COLO668 (cell line): ENCODE data around the gene SPATA25.
A peak's percentile ranks its signal among the peaks of the same experiment; 100 is the strongest.
"Not testable (repeated sequence)": the region's sequence is repeated elsewhere in the genome, so short reads cannot be mapped to it uniquely, and the experiment has no call there.

Experiments used
- DNase-seq: peaks from one replicate; lab custom pipeline; 2025; ENCODE audit not compliant: unreplicated experiment; lab: John Stamatoyannopoulos, UW

The SPATA25 gene, protein sequence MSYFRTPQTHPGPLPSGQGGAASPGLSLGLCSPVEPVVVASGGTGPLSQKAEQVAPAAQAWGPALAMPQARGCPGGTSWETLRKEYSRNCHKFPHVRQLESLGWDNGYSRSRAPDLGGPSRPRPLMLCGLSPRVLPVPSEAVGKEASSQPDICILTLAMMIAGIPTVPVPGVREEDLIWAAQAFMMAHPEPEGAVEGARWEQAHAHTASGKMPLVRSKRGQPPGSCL

DNA sequence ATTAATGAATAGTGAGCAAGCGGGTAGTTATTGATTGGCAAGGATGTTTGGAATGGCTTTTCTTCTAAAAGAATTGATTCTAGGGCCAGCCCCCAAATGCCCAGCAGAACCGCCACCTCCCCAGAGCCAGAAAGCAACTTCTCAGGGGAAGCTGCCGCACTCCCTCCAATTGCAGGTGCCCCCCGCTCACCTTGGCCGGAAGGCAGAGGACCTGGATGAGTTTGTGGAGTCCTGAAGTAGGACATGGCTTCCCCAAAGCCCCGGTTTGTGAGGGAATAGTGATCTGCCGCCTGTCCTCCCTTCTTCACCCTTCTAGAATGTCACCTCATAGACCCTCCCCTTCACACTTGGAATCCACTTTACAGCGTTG is at the start of gene SPATA25:
Gene SPATA25 (minus strand): TSS at position 277 of the 370 bp plus-strand sequence. CDS start 32 bp downstream, at position 245.
- no peak for DNase-seq

DNA sequence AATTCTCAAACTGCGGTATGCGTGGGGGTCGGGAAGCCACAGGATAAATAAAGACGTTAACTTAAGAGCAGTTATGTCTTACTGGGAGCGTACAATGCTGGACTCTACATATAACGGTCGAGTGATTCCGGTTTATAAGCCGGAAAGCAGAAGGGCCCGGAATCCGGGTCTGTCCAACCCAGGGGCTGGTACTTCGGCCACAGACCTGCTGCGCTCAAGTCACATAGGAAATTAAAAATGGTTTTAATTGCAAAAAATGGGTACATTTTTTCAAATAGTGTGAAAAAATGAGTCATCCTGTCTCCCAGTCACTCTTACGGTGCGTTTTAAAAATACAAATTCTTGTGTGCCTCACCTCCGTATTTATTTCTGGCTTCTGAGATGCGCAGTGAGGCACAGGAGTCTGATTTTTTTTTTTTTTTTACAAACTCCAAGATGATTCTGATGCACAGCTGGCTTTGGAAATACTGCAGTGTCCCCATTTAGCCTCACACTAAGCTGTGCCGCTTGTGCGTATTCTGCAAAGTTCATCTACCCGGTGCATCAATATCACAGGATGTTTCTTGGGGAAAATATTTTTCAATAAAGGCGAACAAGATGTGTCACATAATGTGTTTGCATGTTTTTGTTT is 48.1 kb upstream of the SPATA25 start:
- DNase-seq: no peak

DNA sequence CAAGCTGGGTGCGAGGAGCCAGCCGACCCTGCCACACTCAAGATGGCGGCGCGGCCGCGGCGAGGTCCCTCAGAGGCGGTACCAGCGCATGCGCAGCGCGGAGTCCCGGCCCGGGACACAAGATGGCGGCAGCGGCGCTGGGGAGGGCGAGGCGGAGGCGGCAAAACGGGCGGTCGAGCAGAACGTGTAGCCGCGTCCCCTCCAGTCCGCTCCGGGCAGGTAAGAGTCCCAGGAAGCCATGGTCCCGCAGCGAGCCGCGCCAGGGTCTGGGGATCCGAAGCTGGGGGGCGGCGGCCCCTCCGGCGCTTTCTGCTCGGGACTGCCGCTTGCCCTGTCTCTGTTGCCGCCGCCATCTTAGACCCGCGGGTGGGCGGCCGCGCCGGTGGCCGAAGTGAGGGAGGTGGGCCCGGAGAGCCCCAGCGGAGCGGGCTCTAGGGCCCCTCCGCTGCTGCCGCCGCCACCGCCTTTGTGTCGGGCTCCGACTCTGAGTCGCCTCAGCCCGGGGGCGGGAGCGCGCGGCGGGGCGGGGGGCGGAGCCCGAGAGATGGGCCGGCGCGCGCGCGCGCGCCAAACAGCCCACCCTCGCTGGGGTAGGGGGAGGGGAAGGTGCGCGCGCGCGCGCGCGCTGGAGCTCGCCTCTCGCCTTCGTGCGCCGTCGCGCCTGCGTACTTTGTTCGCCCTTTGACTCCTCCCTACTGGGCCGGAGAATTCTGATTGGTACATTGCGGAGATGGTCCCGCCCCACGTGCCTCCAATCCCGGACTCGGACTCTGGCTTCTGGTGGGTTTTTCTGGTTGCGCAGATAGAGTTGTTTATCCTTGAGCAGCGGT is 47.4 kb upstream of the SPATA25 start, which contains the start of gene PCIF1:
Gene PCIF1 (plus strand): TSS at position 98 of the 830 bp plus-strand sequence. CDS start 4,317 bp downstream, outside the sequence.
- DNase-seq: peak; percentile 99

DNA sequence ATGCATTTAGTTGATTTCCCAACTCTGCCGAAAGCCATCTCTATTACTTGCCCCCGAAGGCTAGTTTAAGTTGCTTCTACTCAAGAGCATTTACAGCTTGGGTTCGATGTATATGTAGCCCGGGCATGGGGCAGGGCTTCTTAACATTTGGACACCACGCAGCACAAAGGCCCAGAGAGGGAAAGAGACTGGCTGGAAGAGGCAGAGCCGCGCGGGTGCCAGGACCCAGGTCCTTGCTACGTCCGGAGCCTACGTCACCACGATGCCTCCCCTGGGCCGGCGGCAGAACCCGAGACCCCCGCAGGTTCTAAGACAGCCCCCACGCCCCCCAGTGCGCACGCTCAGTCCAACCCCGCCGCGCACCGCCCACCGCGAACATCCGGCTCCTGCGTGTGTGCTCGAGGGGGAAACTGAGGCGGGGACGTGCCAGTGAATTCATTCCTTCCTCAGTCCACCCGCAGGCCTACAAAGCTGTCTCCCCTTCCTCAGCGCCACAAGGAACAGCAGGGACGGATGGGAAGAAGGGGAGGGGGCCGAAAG is 46.7 kb upstream of the SPATA25 start:
- peak; percentile 62 for DNase-seq

DNA sequence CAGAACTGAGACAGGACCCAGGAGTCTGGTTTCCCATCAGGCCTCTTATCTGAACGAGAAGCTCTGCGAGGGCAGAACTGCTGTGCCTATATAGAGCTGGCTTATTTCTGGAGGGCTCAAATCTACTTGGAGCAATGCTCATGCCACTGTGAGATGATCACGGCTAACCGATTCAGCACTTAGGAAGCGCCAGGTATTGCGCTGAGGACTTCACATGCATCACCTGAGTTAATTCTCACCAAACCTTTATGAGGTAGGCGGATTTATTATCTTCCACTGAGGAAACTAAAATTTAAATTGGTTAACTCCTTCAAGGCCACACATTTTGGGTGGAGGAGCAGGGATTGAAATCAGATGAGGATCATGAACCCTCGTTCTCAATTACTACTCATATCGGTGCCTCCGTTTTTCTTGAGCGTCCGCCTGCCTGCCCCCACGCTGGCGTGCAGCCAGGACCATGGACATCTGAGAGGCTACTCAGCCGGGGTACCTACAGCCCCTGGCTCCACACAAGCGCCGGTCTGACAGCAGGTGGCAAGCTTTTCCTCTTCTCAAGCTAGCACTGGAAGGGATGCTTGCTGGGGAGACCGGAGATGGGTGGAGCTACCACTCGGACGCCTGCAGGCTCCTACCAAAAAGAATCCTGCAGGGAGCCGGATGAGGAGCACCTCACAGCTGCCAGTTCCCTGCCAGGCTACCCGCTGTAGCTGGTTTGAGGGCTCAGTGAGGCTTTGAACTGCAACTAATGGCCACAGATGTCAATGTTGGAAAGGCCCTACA is 46.0 kb upstream of the SPATA25 start:
- peak; percentile 90 for DNase-seq

DNA sequence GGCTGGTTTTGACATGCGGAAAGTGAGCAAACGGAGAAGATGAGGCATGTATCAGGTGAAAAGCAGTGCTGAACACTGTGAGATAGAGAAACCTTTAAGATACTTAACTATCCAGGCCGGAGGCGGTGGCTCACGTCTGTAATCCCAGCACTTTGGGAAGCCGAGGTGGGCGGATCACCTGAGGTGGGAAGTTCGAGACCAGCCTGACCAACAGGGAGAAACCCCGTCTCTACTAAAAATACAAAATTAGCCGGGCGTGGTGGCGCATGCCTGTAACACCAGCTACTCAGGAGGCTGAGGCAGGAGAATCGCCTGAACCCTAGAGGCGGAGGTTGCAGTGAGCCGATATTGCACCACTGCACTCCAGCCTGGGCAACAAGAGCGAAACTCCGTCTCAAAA is 44.3 kb upstream of the SPATA25 start:
- not testable (repeated sequence) for DNase-seq

DNA sequence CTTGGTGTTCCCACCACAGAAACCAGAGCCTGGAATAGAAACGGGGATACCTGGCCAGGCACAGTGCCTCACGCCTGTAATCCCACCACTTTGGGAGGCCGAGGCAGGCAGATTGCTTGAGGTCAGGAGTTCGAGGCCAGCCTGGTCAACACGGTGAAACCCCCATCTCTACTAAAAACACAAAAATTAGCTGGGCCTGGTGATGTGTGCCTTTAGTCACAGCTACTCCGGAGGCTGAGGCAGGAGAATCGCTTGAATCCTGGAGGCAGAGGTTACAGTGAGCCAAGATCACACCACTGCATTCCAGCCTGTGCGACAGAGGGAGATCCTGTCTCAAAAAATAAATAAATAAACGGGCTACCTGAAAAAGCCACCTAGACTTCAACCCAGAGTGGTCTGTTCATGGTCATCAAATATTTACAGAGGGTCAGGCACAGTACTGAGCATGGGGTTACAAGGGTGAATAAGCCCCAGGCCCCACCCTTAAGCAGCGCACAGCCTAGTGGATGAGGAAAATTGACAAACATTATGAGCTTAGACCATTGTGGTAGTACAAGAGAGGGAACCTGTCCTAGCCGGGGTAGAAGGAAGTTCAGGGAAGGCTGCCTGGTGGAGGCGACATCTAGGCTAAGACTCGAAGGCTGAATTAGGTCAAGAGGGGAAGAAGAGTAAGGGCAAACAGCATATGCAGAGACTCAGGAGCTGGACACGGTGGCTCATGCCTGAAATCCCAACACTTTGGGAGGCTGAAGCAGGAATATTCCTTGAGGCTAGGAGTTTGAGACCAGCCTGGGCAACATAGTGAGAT is 39.9 kb upstream of the SPATA25 start:
- no peak for DNase-seq

DNA sequence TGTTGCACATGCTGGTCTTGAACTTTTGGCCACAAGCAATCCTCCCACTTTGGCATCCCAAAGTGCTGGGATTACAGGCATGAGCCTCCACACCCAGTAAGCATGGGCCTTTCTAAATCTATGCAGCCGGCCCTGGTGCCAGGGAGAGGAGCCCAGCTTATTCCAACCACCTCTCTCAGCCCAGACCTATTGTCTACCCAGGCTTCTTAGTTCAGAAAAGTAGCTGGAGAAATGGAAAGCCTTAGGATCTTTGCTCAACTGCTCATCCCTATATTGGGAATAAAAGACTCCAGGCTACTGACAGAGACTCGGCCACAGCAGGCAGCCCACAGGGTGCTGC is 39.3 kb upstream of the SPATA25 start:
- DNase-seq: no peak

DNA sequence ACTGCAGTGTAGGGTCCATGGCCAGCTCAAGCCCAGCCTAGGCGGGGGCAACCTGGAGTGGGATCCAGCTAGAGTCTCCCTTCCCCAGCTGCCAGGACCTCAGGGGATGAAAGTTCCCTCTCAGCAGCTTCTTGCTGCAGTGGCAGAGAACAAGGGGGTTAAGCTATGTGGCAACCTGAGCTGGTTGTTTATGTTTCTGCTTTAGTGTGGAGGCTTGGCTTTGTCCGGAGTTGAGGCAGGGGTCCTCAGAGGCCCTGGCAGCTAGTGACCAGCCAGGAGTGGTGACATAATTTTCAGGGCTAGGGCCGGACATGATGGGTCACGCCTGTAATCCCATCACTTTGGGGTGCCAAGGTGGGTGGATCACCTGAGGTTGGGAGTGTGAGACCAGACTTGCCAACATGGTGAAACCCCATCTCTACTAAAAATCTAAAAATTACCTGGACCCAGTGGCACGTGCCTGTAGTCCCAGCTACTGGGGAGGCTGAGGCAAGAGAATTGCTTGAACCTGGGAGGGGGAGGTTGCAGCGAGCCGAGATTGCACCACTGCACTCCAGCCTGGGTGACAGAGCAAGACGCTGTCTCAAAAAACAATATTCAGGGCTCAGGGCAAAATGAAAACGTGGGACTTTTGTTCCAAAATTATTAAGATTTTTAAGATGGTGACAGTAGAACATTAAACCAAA is 38.5 kb upstream of the SPATA25 start:
- no peak for DNase-seq

DNA sequence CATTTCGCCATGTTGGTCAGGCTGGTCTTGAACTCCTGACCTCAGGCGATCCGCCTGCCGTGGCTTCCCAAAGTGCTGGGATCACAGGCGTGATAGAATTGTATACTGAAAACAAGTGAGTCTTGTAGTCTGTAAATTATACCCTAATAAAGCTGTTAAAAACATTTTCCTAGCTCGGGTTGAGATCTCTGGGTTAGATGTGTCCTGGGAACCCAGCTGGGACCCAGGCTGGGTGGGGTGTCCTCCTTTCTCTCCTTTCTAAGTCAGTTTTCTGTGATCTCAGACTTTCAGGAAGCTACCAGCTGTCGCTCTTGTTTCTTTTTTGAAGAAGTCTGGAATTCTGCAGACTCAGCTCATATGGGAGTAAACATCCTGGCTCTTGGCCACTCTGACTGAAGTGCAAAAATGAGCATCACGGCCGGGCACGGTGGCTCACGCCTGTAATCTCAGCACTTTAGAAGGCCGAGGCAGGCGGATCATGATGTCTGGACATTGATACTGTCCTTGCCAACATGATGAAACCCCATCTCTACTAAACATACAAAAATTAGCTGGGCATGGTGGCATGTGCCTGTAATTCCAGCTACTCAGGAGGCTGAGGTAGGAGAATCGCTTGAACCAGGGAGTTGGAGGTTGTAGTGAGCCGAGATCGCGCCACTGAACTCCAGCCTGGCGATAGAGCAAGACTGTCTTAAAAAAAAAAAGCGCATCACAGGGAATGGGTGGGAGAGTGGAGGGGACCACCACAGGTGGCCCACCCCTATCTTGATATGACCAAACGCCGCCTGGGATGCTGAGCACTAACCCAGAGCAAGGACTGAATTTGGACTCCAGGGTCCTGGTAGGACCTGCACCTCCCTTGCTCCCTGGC is 37.2 kb upstream of the SPATA25 start:
- no peak for DNase-seq

DNA sequence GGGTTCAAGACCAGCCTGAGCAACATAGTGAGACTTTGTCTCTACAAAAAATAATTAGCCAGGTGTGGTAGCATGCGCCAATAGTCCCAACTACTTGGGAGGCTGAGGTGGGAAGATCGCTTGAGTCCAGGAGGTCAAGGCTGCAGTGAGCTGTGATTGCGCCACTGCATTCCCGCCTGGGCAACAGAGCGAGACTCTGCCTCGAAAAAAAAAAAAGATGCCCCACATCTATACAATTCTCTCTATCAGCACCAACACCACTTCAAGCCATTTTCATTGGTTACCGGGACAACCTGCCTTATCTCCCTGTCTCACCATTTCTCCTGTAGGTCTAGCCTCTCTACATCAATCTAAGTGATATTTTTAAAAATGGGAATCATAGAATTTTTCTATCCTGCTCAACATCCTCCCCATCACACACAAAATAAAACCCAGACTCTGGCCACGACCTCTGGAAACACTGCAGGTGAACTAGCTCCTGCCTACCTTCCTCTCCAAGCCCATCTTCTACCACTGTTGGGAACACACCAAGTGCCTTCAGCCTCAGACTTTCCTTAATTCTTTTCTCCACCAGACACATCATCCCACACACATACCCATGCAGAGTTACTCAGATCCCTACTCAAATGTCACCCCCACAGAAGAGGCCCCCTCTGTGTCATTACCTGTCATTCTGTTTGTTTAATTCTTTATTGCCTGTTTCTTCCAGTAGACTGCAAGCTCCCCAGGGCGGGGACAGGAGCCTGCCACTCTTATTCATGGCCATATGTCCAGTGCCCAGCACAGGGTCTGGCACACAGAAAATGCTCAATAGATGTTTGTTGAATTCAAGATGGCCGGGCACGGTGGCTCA is 34.1 kb upstream of the SPATA25 start:
- DNase-seq: no peak

DNA sequence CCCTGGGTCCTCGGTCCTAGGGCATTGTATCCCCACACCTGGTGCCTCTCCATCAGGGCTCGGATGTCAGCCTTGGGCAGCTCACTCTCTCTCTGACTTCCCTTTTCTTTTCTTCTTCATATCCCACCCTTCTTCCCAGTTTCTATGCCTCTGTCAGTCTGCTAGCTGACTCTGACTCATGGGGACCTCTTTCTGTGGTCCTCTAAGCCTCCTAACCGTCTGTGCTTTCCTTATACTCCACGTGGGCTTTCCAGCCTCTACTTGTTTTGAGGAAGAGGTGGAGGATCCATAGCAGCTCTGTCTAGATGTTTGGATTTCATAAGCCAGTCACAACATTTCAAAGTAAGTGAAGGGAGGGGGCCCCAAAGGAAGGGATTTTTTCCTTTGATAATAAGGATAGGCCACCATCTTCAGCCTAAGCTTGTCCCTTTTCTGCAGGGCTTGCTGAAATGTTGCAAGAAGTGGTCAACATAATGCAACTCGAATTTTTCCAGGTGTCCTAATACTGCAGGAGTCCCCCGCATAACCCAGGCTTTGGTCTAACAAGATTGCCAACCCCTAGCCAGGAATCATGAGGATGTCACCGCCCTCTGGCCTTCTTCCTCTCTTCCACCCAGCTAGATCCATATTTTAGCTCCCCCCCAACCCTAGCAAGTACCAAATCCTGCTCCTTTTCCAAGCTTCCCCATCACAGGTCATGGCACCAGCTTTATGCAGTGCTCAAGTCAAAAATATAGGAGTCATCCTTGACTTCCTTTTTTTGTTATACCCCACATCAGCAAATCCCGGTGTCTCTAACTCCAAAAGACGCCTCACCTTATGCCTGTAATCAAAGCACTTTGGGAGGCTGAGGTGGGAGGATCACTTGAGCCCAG is 33.3 kb upstream of the SPATA25 start:
- no peak for DNase-seq

DNA sequence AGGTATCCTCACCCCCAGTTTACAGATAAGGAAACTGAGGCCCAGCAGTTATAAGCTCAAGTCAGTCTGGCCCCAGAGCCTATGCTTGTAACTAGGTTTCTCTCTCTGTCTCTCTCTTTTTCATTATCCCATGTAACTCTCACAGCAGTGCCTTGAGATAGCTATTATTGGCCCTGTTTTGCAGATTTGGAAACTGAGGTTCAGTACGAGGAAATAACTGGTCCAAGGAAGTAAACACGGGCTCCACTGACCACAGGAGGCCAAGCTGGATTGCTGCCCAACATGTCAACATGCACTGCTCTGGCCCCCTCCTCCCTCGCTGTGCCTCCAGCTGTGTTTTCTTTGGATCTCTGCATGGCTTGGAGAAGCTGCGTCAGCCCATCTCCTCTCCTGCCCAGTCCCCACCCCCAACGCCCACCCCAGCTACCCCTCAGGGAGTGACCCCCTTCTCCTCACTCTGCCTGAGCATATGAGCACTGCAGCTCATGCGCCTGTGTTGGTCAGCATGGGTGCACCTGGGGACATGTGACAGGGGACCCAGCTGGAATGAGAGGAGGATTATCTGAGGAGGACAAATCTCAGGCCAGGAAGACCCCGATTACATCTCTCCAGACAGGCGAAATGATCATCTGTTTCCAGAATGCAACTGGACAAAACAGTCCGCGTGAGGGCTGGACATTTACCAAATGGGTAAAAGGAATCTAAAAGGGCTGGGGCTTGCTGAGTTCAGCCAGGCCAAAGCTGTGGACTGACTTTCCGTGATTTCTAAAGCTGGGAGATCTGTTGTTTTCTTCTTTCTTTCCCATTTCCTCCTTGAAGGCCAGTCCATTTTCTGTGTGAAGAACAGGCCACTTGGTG is 32.3 kb upstream of the SPATA25 start:
- no peak for DNase-seq

DNA sequence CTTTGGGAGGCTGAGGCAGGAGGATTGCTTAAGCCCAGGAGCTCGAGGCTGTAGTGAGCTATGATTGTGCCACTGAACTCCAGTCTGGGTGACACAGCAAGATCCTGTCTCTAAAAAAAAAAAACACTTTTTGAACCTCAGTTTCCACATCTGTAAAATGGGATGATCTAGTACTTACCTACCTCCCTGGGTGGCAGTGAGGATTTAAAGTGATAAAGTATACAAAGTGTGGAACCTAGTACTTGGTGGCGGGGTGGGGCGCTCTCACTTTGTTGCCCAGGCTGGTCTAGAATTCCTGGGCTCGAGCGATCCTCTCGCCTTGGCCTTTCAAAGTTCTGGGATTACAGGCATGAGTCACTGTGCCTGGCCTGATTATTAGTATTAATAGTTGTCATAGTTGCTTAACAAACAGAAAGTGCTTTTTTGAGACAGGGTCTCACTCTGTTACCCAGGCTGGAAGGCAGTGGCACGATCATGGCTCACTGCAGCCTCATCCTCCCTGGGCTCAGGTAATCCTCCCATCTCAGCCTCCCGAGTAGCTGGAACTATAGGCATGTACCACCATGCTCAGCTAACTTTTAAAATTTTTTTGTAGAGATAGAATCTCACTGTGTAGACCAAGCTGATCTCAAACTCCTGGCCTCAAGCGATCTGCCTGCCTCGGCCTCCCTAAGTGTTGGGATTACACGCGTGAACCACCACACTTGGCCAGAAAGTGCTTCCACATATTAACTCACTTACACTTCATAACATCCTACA is 31.5 kb upstream of the SPATA25 start:
- DNase-seq: no peak

DNA sequence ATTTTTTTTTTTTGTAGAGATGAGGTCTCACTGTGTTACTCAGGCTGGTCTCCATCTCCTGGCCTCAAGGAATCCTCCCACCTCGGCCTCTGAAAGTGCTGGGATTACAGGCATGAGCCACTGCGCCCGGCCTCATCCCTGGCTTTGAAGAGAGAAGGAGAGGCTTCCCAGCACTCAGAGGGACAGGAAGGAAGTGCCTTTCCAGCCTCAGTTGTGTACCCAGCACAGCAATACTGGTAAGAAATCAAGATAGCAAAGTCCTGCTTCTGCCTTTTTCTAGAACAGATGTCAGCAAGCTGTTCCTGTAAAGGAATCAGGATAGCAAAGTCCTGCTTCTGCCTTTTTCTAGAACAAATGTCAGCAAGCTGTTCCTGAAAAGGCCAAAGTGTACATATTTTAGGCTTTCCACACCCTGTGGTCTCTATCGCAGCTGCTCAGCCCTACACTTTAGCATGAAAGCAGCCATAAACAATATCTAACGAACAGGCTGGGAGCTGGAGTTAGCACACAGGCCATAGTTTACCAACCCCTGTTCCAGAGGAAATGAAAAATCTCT is 30.8 kb upstream of the SPATA25 start:
- no peak for DNase-seq
